Measurements from ENCODE around the gene CEPT1. TPM values are rescaled to one million over a fixed set of nuclear protein-coding genes. Genes with fewer than 3 reads are reported as not detected.

CEPT1 gene
- total and polyA plus RNA-seq, 2 of the 8 experiments (the other 6 are each of a cell fraction or from before 2014, with no cell fraction given), result 18.5 to 28.6 TPM

- ChIA-PET POLR2A (ENCODE audit: partially characterized antibody) (no interaction called here), CTCF (ENCODE audit: partially characterized antibody) (no interaction called here)
- TF ChIP-seq BCL11A (IDR thresholded peaks at IDR 0.05; ENCODE audit: low read depth in 2 of 2, low read length in 2 of 2) (no peak), RXRA (IDR thresholded peaks at IDR 0.05; ENCODE audit: insufficient read depth, low read depth, low read length) (no peak), TBP (IDR thresholded peaks at IDR 0.05; ENCODE audit: low read depth, low read length) (no peak), POLR2AphosphoS5 (IDR thresholded peaks at IDR 0.05; ENCODE audit: low read depth, low read length) (no peak), CHD1 (IDR thresholded peaks at IDR 0.05; ENCODE audit: low read depth, low read length) (no peak), GTF2F1 (IDR thresholded peaks at IDR 0.05; ENCODE audit: borderline replicate concordance, low read depth, low read length) (no peak), SP1 (IDR thresholded peaks at IDR 0.05; ENCODE audit: low read depth, low read length) (no peak)
- TF ChIP-seq, protein P1, sequence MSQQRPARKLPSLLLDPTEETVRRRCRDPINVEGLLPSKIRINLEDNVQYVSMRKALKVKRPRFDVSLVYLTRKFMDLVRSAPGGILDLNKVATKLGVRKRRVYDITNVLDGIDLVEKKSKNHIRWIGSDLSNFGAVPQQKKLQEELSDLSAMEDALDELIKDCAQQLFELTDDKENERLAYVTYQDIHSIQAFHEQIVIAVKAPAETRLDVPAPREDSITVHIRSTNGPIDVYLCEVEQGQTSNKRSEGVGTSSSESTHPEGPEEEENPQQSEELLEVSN (IDR thresholded peaks at IDR 0.05), result no peak
- TF ChIP-seq, protein P2, sequence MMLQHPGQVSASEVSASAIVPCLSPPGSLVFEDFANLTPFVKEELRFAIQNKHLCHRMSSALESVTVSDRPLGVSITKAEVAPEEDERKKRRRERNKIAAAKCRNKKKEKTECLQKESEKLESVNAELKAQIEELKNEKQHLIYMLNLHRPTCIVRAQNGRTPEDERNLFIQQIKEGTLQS (IDR thresholded peaks at IDR 0.05; ENCODE audit: insufficient read depth, low read depth, low read length), result no peak
- Histone ChIP-seq H4K20me1 (replicated peaks in 1 of 2; ENCODE audit: control insufficient read depth in 1 of 2, insufficient read depth in 2 of 2, low read length in 2 of 2) (no peaks in the 10 kb centered on the region), H2BK120ac (replicated peaks; ENCODE audit: low read depth, low read length) (no peak overlapping the region), H3K4ac (replicated peaks; ENCODE audit: insufficient read length, low read depth, low read length) (no peak overlapping the region), H4K91ac (replicated peaks; ENCODE audit: insufficient read length, low read length) (no peak overlapping the region), H3K9ac (replicated peaks in 1 of 4; ENCODE audit: extremely low read depth in 1 of 4, low read depth in 3 of 4, low read length in 3 of 4) (no peak overlapping the region), H3K4me2 (ENCODE audit: insufficient read depth in 1 of 2, low read depth in 2 of 2, low read length in 2 of 2) (no peak overlapping the region), H4K5ac (ENCODE audit: insufficient read length, low read depth, low read length) (no peak overlapping the region), H3K4me1 (replicated peaks in 1 of 4; ENCODE audit: control insufficient read depth in 3 of 4, insufficient read depth in 4 of 4, low read length in 3 of 4) (peaks cover 0 to 2% (median 1%) of the 10 kb centered on the region in 4 experiments; a peak in 2 of 7 replicates), H3K23ac (ENCODE audit: insufficient read length) (no peak overlapping the region), H2BK12ac (ENCODE audit: low read depth, low read length) (no peak overlapping the region), H3K79me2 (ENCODE audit: control insufficient read depth in 1 of 2, insufficient read depth in 2 of 2, low read length in 2 of 2) (no peaks in the 10 kb centered on the region), H3K56ac (replicated peaks; ENCODE audit: insufficient read length, low read depth, low read length) (no peak overlapping the region), H2BK5ac (ENCODE audit: low read depth, low read length) (no peak overlapping the region), H4K8ac (ENCODE audit: extremely low read depth, insufficient read depth, low read length) (no peak overlapping the region), H3K23me2 (ENCODE audit: low read depth, low read length) (no peaks in the 10 kb centered on the region; the same call in 1 of the 2 replicates), H2BK20ac (ENCODE audit: low read length) (no peak overlapping the region), H3K18ac (ENCODE audit: extremely low read depth, low read length) (no peak overlapping the region), H2BK15ac (ENCODE audit: low read length) (no peak overlapping the region), H3K14ac (ENCODE audit: insufficient read length) (no peak overlapping the region), H3K4me3 (ENCODE audit: extremely low read depth in 1 of 4, insufficient read depth in 2 of 4, low read depth in 3 of 4, low read length in 4 of 4) (no peak overlapping the region), H2AFZ (ENCODE audit: low read length) (no peak overlapping the region), H3K27ac (ENCODE audit: low read depth, low read length) (no peak overlapping the region), H3K79me1 (ENCODE audit: low read depth, low read length) (no peaks in the 10 kb centered on the region), H3K36me3 (ENCODE audit: control insufficient read depth in 2 of 4, insufficient read depth in 4 of 4, low read length in 3 of 4) (no peaks in the 10 kb centered on the region), H3K27me3 (replicated peaks in 1 of 4; ENCODE audit: control insufficient read depth in 3 of 4, extremely low read depth in 1 of 4, insufficient read depth in 3 of 4, low read length in 3 of 4) (peaks cover 16 to 33% (median 27%) of the 10 kb centered on the region in 4 experiments), H2AK5ac (ENCODE audit: low read depth, low read length) (no peak overlapping the region), H3K9me3 (ENCODE audit: insufficient read depth in 2 of 2, low read depth in 1 of 2, low read length in 1 of 2) (no peaks in the 10 kb centered on the region)
- no peak for FAIRE-seq
- 85% methylated on average over 2 of the region's 2 CpGs; no CpG with 5 or more reads in 1 of the 2 experiments for WGBS, 2 experiments (ENCODE audit: extremely low coverage in 1 of 2, insufficient coverage in 1 of 2, insufficient read length in 1 of 2, insufficient replicate concordance in 2 of 2, low coverage in 1 of 2, low lambda C conversion rate in 2 of 2, missing lambda C conversion rate in 1 of 2)
- DNase-seq (ENCODE audit: low read depth in 1 of 2, low spot score in 2 of 2), result no peak
Observed at GRCh38 chr1:111205714-111206050, 65.7 kb downstream of the CEPT1 start.
